ENCODE results near the gene USP15.

The USP15 gene

GRCh38 chr12:62259993-62260732 is at the start of gene USP15:
Gene USP15 (plus strand): TSS chr12:62260404. CDS start chr12:62260415, 11 bp downstream.
- peak; percentile 81 for DNase-seq

DNA sequence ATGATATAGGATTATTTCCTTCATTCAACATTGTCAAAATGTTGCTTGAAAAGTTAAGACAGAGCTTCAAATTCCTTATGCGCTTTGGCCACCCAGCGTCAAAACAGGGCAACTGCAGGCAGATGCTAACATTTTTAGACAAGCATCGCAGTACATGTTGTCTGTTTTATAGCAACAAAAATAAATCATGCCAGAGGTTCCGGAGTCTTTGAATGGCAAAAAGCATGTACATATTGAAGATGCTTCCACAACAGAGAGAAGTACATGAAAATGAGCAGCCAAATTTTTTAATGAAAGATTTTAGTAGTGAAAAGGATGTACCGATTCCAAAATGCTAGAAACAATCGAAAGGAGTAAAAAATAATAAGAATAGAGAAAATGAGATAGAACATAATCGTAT is 49.8 kb upstream of the USP15 start:
- DNase-seq: no peak

DNA sequence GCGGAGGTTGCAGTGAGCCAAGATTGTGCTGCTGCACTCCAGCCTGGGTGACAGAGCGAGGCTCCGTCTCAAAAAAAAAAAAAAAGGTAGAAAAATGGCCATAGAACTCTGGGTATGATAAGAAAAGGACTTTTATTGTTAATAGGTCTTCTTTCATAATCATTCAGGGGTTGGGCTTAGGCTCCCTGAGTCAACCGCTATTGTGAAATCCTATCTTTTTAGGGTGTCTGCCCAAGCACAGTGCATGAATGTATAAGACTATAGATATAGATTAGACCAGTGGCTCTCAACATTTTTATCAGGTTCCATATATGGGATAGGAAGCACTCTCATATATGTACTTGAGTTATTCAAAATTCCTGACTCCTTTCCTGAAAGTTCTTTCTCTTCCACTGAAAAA is 48.7 kb upstream of the USP15 start:
- no peak for DNase-seq

DNA sequence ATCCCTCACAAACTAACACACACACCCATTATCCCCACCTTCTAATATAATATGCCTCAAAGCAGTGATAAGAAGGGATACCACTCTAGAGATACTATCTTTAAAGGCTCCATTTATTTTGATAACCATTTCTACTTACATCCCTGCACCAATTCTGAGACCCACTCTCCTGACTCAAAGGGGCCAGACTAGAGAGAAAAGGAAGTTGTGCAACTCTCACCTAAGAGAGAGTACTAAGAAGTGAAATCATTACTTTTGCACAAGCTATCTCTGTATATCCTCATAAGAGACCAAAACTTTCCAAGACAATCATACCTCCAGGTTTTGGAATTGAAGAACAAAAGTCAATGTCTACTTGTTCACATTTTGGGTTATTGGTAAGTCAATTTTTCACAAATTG is 45.4 kb upstream of the USP15 start:
- no peak for DNase-seq

GRCh38 chr12:62215506-62215905 is 44.7 kb upstream of the USP15 start:
- no peak for DNase-seq

- DNase-seq: no peak
These were observed 42.6 kb upstream of the USP15 start for GRCh38 chr12:62217466-62218194.

DNA sequence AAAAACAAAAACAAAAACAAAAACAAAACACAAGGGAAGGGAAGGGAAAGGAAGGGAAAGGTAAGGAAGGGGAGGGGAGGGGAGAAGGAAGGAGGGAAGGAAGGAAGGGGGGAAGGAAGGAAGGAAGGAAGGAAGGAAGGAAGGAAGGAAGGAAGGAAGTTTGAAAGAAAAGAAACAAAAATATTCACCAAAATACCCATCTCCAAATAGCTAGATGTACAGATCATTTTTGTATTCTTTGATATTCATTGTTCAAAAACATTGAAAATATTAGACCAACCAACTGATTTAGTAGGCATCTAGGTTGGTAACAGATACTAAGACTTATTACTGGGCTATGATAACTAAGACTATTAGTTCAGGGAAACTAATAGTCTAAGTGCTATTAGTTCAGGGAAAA is 39.1 kb upstream of the USP15 start:
- no peak for DNase-seq

DNA sequence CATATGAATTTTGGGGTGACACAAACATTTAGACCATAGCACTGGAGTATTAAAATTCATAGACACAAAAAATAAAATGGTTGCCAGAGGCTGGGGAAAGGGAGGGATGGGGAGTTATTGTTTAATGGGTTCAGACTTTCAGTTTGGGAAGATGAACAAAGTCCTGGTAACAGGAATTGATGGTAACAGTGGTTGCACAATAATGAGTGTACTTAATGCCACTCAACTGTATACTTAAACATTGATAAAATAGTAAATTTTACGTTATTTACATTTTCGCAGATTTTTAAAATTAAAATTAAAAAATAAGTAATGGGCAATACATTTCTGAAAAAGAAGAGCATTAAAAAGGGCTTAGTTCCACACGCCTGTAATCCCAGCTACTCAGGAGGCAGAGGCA is 35.6 kb upstream of the USP15 start:
- DNase-seq: no peak

DNA sequence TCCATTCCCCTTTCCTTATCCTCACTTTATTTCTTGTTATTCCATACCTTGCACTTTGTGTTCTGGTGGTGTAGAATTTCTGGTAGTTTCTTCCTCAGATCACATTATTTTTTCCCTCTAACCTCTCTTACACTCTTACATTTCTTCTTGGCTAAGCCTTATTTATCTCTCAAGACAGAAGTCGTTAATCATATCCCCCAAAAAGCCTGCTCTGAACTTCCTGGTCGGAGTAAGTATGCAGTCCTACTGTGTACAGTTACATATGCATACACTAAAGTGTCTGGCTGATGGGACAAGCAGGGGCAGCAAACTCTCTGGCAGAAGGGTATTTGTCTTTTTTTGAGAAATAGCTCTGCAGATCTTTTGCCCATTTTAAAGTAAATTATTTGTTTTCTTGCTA is 33.1 kb upstream of the USP15 start:
- no peak for DNase-seq

GRCh38 chr12:62230652-62231051 is 29.6 kb upstream of the USP15 start:
- DNase-seq: no peak

- no peak for DNase-seq
These were observed 28.0 kb upstream of the USP15 start for GRCh38 chr12:62232143-62232729.

DNA sequence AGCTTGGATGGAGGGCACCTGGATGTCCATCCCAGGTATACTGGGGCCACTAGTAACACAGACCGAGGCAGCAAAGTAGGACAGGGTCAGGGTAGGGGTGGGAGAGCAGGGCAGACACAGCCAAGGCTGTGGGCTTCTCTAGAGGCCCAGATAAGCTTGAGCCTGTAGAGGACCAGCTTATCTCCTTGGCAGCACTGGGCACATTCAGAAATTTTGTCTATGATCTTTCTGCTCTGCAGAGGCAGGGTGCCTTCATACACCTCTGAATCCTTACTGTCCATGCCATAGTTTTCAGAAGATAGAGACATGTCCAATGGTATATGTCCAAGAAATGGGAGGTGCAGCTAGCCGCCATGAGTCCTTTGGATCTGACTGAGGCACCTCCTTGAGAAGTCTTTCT is 26.4 kb upstream of the USP15 start:
- no peak for DNase-seq

- no peak for DNase-seq
These were observed 20.6 kb upstream of the USP15 start for GRCh38 chr12:62239571-62239970.

- no peak for DNase-seq
These were observed 12.7 kb upstream of the USP15 start for GRCh38 chr12:62247281-62248045.

DNA sequence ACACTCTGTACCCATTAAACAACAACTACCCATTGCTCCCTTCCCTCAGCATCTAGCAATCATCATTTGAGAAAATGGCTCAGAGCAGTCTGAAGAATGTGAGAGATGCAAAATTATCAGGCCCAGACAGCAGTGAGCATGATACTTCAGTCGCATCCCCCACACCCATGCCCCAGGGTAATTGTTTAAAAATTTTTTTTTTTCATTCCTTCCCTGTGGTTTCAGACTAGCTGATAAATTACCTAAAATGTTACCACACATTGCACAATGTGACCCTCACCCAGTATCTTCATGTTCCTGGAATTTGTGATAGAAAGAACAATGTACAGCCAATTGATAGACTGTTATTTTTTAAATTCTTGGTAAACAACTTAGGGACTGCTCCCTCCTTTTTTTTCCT is 11.3 kb upstream of the USP15 start:
- no peak for DNase-seq

DNA sequence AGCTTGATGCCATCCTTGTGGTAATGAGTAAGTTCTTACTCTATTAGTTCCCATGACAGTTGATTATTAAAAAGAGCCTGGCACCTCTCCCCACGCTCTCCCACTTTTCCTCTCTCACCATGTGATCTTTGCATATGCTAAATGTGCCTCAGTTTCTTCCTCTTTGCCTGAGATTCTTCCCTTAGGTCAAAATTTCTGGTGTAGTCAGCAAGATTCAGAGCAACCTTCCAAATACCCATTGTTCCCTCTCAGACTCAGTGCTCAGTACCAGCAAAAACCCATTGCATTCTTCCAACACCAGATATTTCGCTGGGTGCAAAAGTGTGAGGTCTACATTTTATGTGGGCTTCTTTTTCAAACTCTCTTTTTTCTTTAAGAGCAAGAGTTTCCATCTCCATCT is 10.8 kb upstream of the USP15 start:
- no peak for DNase-seq

- DNase-seq: no peak
These were observed 9.3 kb upstream of the USP15 start for GRCh38 chr12:62250671-62251608.

DNA sequence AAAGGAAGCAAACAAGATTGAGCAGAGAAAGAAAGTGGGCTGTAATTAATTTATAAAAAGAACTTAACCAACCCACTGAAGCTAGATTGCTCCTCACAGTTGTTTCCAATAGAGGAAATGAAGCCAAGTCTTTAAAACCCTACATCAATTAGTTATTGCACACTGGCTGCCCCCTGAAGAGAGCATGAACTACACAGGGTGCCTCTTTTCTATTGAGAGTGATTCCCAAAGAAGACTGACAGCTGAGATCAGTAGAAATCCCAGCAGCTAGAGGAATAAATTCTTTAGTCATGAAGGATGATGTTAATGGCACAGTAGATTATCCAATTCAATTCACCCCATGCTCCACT is 8.6 kb upstream of the USP15 start:
- DNase-seq: no peak

DNA sequence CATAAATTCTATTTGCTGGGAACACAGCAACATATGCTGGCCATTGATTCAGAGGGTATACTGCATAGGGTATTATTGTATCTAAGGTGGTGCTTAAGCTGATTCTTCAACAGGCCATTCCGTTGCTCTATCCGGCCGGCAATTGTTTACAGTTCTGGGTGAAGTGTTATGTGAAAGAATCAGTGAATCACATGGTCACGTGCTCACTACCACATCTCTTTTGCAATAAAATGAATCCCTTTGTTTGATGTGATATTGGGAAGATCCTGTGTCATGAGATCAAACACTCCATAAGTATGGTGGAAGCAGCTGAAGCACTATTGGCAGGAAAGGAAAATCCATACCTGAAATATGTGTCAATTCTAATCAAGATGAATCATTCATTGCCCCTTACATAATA is 7.6 kb upstream of the USP15 start:
- DNase-seq: no peak

- no peak for DNase-seq
These were observed 5.2 kb upstream of the USP15 start for GRCh38 chr12:62254967-62255366.

GRCh38 chr12:62256408-62257096 is 3.7 kb upstream of the USP15 start:
- no peak for DNase-seq

DNA sequence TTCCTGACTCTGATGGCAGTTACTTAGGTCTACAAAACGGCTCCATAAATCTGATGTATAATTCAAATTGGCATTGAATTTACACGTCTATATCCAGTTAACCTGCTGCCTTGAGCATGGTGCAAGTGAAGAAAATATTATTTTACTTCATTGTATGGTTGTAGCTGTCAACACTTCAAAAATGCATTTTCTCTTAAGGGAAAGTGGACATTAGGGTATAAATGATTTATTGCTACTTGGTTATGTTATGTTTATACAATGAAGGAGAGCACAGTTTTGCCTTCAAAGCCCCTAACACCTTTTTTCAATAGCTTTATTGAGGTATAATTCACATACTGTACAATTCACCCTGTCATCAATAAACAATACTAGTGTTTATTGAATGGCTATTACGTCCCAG is 2.0 kb upstream of the USP15 start:
- no peak for DNase-seq

Data from NCI-H748 treated with DMSO at 0.1 percent for 48 hours (cell line).